COLO668 (cell line): ENCODE measurements around the gene GSK3B.
"Not testable (repeated sequence)": the region's sequence is repeated elsewhere in the genome, so short reads cannot be mapped to it uniquely, and the experiment has no call there.

Experiments
- DNase-seq: peaks from one replicate; lab custom pipeline; 2025; ENCODE audit not compliant: unreplicated experiment; lab: John Stamatoyannopoulos, UW

The GSK3B gene

GRCh38 chr3:120017692-120018091 is 76.6 kb downstream of the GSK3B start:
- no peak for DNase-seq

DNA sequence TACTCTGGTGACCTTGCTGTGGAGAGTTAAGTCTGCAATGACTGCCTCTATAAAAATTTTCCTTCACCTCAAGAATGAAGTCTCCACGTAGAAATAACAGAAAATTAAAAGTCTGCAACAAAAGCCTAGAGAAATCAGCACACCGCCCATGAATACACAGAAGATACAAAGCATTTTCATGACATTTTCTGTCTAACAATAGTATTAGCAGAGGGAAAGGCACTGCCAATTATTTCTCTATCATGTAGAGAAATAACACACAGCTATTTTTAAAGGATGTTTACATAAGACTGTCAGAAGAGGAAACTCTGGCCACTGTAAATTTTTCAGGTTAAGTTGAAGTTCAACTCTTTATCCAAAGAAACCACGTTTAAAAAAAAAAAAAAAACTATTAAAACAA is 80.8 kb downstream of the GSK3B start:
- DNase-seq: no peak

DNA sequence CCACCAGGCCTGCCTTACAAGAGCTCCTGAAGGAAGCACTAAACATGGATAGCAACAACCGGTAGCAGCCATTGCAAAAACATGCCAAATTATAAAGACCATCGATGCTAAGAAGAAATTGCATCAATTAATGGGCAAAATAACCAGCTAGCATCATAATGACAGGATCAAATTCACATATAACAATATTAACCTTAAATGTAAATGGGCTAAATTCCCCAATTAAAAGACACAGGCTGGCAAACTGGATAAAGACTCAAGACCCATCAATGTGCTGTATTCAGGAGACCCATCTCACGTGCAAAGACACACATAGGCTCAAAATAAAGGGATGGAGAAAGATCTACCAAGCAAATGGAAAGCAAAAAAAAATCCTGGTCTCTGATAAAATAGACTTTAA is 88.5 kb downstream of the GSK3B start:
- not testable (repeated sequence) for DNase-seq

- not testable (repeated sequence) for DNase-seq
Measured at GRCh38 chr3:120004008-120004498, 90.2 kb downstream of the GSK3B start.

- DNase-seq: no peak
Measured at GRCh38 chr3:119998166-119998565, 96.1 kb downstream of the GSK3B start.

DNA sequence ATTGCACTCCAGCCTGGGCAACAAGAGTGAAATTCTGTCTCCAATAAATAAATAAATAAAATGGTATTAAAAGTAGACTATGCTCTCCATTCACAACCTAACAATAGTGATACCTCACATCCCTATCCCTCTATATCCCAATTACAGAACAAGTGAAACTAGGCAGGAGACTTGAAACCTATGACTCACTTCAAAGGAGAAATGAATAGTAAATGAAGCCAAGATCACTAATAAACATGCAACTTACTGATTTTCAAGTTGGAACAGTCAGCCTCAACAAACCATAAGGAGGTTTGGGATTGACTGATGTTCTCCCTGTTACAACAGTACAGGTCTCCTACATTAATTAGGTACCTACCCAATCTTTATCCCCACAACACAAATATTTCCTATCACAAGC is 103.4 kb downstream of the GSK3B start:
- no peak for DNase-seq

GRCh38 chr3:119989981-119990655 is 104.1 kb downstream of the GSK3B start:
- DNase-seq: no peak

DNA sequence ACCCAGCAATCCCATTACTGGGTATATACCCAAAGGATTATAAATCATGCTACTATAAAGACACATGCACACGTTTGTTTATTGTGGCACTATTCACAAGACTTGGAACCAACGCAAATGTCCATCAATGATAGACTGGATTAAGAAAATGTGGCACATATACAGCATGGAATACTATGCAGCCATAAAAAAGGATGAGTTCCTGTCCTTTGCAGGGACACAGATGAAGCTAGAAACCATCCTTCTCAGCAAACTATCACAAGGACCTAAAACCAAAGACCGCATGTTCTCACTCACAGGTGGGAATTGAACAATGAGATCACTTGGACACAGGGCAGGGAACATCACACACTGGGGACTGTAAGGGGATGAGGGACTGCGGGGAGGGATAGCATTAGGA is 107.4 kb downstream of the GSK3B start:
- not testable (repeated sequence) for DNase-seq

DNA sequence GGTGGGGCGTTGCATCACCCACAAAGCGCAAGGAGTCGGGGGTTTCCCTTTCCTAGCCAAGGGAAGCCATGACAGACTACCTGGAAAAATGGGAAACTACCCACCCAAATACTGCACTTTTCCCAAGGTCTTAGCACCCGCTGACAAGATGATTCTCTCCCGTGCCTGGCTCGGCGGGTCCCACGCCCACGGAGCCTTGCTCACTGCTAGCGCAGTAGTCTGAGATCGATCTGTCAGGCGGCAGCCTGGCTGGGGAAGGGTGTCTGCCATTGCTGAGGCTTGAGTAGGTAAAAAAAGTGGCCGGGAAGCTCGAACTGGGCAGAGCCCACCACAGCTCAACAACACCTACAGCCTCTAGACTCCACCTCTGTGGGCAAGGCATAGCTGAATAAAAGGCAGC is 112.9 kb downstream of the GSK3B start:
- DNase-seq: no peak

GRCh38 chr3:119978554-119979208 is 115.6 kb downstream of the GSK3B start:
- no peak for DNase-seq

DNA sequence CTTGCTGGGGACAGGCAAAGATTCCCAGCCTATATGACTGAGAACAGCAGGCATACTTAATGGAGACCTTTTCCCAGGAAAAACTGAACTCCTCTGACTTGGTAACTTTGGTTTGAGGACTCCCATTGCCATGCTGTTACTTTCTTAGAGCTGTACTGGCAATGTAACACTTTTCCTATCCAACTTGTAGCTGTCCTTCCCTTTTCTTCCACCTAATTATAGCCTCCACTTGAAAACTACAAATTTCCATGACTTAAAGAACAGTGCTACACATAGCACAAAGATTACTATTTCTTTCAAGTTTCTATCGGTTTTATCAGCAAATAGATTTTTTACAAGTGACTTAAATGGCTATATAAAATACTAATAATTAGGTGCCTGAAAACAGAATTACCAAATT is 116.9 kb downstream of the GSK3B start:
- no peak for DNase-seq

DNA sequence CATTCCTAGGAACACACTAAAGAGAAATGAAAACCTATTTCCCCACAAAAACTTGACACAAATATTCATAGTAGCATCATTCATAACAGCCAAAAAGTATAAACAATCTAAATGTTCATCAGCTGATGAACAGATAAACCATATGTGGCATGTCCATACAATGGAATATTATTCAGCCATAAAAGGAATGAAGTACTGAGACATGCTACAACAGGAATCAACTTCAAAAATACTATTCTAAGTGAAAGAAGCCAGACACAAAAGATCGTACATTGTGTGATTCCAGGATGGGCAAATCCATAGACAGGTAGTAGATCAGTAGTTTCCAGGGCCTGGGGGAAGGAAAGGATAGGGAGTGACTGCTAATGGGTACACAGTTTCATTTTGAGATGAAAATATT is 118.0 kb downstream of the GSK3B start:
- no peak for DNase-seq

DNA sequence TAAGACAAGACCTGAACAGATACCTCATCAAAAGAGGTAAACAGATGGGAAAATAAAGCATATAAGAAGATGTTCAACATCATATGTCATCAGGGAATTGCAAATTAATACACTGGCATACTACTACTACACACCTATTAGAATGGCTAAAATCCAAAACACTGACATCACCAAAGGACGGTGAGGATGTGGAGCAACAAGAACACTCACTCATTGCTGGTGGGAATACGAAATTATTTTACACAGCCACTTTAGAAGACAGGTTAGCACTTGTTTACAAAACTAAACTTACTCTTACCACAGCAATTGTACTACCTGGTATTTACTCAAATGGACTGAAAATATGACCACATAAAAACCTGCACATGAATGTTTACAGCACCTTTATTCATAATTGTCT is 119.6 kb downstream of the GSK3B start:
- no peak for DNase-seq

- no peak for DNase-seq
Measured at GRCh38 chr3:119973018-119973646, 121.1 kb downstream of the GSK3B start.

- DNase-seq: no peak
Measured at GRCh38 chr3:119969759-119970158, 124.5 kb downstream of the GSK3B start.

- no peak for DNase-seq
Measured at GRCh38 chr3:119967353-119968006, 126.8 kb downstream of the GSK3B start.

DNA sequence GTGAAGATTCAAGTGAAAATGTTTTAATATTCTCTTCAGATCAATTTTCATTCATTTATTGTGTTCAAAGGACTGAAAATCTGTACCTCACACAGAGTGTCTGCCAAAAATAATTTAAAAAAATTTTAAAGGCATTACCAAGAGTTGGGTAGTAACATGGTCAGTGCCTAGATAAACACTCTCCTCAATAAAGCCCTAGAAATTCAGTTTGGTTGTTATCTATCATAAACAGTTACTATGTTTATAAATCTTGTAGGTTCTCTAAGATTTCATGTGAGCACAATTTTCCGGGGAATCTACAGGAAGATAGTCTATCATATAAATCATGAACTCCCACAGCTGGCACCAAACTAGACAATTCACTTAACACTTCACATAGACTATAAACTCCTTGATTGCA is 128.6 kb downstream of the GSK3B start:
- DNase-seq: no peak

DNA sequence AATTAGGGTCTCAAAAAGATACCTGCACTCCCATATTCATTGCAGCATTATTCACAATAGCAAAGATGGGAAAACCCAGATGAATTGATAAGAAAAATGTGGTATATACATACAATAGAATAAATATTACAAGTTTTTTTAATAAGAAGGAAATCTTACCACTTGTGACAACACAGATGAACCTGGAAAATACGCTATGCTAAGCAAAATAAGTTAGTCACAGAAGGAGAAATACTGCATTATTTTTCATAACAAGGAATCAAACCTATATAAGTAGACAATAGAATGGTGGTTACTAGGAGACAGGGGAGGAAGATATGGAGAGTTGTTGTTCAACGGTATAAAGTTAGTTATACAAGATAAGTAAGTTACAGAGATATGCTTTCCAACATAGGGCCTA is 130.0 kb downstream of the GSK3B start:
- no peak for DNase-seq

GRCh38 chr3:119955972-119956371 is 138.3 kb downstream of the GSK3B start:
- DNase-seq: no peak

DNA sequence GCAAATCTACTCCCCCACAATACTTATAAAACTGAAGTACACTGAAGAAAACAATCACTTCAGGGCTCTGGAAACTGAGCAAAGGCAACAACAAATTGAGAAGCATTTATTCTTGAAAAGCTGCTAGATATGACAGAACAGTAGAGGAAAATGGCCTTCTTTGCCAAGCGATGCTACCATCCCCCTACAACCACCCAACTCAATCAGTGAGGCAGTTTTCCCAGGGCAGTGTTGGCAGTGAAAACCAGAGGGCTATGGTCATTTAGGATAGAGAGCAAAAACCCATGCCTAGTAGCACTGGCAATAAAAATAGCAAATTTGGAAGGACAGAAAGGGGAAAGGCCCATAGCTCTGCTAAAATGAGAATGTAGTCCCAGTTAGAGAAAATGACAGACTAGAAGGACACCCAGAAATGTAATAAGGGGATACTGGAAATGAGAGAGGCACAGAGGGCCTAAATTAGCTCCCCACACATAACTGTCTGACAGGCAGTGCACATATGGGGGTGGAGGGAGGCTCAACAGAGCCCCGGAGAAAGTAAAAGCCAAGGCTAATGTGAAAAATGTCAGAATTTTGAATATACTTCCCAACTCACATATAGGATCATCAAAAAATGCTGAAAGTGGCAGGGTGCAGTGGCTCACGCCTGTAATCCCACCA is 143.5 kb downstream of the GSK3B start:
- no peak for DNase-seq

GRCh38 chr3:119945291-119945690 is 149.0 kb downstream of the GSK3B start:
- no peak for DNase-seq
